ENCODE data around the gene CHAD. TPM values are rescaled to one million over a fixed set of nuclear protein-coding genes. Genes with fewer than 3 reads are reported as not detected.

CHAD gene
- polyA plus RNA-seq, 1 donor from 2014 or later = not detected

DNA sequence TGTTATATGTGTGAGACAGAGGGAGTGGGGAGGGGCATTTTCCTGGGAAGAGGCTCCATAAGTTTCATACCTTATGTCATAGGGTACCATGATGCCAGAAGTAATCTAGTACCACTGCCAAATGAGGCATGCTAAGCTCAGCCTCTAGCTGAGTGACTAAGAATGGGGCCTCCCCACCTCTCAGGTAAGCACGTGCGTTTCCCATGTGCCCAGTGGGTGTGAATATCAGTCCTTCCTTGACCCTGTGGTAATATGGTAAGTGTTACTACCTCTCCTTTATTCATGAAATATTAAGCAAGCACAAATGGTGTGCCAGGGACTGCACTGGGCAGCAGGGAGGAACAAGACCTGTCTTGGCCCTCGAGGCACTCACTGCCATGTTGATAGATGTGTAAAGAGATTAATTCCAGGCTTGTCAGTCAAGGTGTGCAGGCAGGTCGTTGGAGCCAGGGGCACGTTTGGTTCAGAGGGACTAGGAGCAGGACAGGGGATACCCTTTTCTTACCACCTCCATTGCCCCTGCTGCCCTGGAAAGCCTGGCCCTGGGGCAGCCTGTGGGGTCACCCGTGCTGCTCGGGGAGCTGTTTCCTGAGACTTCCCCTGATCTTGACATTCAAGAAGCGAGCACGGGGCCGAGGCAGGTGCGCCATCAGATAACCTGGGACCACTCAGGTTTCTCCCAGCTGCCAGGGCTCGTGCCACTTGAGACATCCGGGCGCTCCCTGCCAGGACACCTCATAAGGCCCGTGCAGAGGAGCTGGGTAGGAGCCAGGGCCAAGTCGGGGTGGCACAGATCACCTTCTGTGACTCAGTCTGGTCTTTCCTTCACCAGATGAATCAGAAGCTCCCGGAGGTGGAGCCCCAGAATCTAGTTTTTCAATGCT, 18.8 kb upstream of the CHAD start:
- Histone ChIP-seq H3K27ac (ENCODE audit: low read length) (no peak overlapping the region), H3F3A (ENCODE audit: insufficient read depth, low read length, poor library complexity, severe bottlenecking) (no peaks in the 10 kb centered on the region), H4K20me1 (ENCODE audit: insufficient read depth) (no peaks in the 10 kb centered on the region), H3K9ac (ENCODE audit: low read length) (no peak overlapping the region), H3K27me3 (ENCODE audit: insufficient read depth, low read depth, low read length) (no peaks in the 10 kb centered on the region), H3K4me3 (ENCODE audit: low read length) (no peak overlapping the region), H3K9me3 (ENCODE audit: low read length) (no peaks in the 10 kb centered on the region), H3K79me2 (replicated peaks; ENCODE audit: insufficient read depth, low read length) (no peaks in the 10 kb centered on the region), H3K9me2 (ENCODE audit: insufficient read depth, low read length) (no peaks in the 10 kb centered on the region), H3K4me2 (ENCODE audit: low read length) (no peak overlapping the region), H3K36me3 (ENCODE audit: insufficient read depth, low read length) (no peaks in the 10 kb centered on the region), H2AFZ (ENCODE audit: low read depth, low read length) (no peak overlapping the region)
- no peak for TF ChIP-seq EP300 (conservative IDR thresholded peaks at IDR 0.05; ENCODE audit: poor library complexity, severe bottlenecking)
- TF ChIP-seq RAD21 (conservative IDR thresholded peaks at IDR 0.05) = no peak
- no peak for TF ChIP-seq POLR2AphosphoS5 (IDR thresholded peaks at IDR 0.05)
- TF ChIP-seq CTCF (IDR thresholded peaks at IDR 0.05; ENCODE audit: poor library complexity, severe bottlenecking) = no peak
- TF ChIP-seq REST (IDR thresholded peaks at IDR 0.05; ENCODE audit: borderline replicate concordance) = no peak
- TF ChIP-seq MXI1 (conservative IDR thresholded peaks at IDR 0.05; ENCODE audit: poor library complexity, severe bottlenecking) = no peak
- TF ChIP-seq TAF1 (IDR thresholded peaks at IDR 0.05; ENCODE audit: low read depth) = no peak
- no peak for TF ChIP-seq SMC3 (conservative IDR thresholded peaks at IDR 0.05; ENCODE audit: poor library complexity)
- TF ChIP-seq EZH2 (IDR thresholded peaks at IDR 0.05; ENCODE audit: borderline replicate concordance, insufficient read depth, low read length, poor library complexity, severe bottlenecking) = no peak

GRCh38 chr17:50484386-50485155, 15.9 kb upstream of the CHAD start:
- no peak overlapping the region for H3K27ac ChIP-seq (ENCODE audit: low read length)
- H3K4me3 ChIP-seq (ENCODE audit: low read length) = no peak overlapping the region
- H3F3A ChIP-seq (ENCODE audit: insufficient read depth, low read length, poor library complexity, severe bottlenecking) = no peaks in the 10 kb centered on the region
- TF ChIP-seq CTCF (IDR thresholded peaks at IDR 0.05; ENCODE audit: poor library complexity, severe bottlenecking) = no peak
- no peak for TF ChIP-seq TAF1 (IDR thresholded peaks at IDR 0.05; ENCODE audit: low read depth)
- no peak for TF ChIP-seq REST (IDR thresholded peaks at IDR 0.05; ENCODE audit: borderline replicate concordance)
- TF ChIP-seq POLR2AphosphoS5 (IDR thresholded peaks at IDR 0.05) = no peak
- TF ChIP-seq EP300 (conservative IDR thresholded peaks at IDR 0.05; ENCODE audit: poor library complexity, severe bottlenecking) = no peak
- no peak for TF ChIP-seq MXI1 (conservative IDR thresholded peaks at IDR 0.05; ENCODE audit: poor library complexity, severe bottlenecking)
- no peak for TF ChIP-seq EZH2 (IDR thresholded peaks at IDR 0.05; ENCODE audit: borderline replicate concordance, insufficient read depth, low read length, poor library complexity, severe bottlenecking)
- no peak for TF ChIP-seq SMC3 (conservative IDR thresholded peaks at IDR 0.05; ENCODE audit: poor library complexity)
- TF ChIP-seq RAD21 (conservative IDR thresholded peaks at IDR 0.05) = no peak
- H3K9ac ChIP-seq (ENCODE audit: low read length) = no peak overlapping the region
- no peak overlapping the region for H2AFZ ChIP-seq (ENCODE audit: low read depth, low read length)
- H3K9me2 ChIP-seq (ENCODE audit: insufficient read depth, low read length) = no peaks in the 10 kb centered on the region
- no peaks in the 10 kb centered on the region for H3K27me3 ChIP-seq (ENCODE audit: insufficient read depth, low read depth, low read length)
- H3K9me3 ChIP-seq (ENCODE audit: low read length) = no peaks in the 10 kb centered on the region
- H4K20me1 ChIP-seq (ENCODE audit: insufficient read depth) = no peaks in the 10 kb centered on the region
- no peaks in the 10 kb centered on the region for H3K79me2 ChIP-seq (replicated peaks; ENCODE audit: insufficient read depth, low read length)
- no peak overlapping the region for H3K4me2 ChIP-seq (ENCODE audit: low read length)
- no peaks in the 10 kb centered on the region for H3K36me3 ChIP-seq (ENCODE audit: insufficient read depth, low read length)

Data from neural cell (in vitro differentiated cells).